ENCODE measurements around the gene PTPRK. TPM values are rescaled to one million over a fixed set of nuclear protein-coding genes. Genes with fewer than 3 reads are reported as not detected.

The PTPRK gene
- total and polyA plus RNA-seq, 2 of the 13 experiments (the other 11 are each of a cell fraction or from before 2014, with no cell fraction given), result 43.6 to 98.3 TPM

DNA sequence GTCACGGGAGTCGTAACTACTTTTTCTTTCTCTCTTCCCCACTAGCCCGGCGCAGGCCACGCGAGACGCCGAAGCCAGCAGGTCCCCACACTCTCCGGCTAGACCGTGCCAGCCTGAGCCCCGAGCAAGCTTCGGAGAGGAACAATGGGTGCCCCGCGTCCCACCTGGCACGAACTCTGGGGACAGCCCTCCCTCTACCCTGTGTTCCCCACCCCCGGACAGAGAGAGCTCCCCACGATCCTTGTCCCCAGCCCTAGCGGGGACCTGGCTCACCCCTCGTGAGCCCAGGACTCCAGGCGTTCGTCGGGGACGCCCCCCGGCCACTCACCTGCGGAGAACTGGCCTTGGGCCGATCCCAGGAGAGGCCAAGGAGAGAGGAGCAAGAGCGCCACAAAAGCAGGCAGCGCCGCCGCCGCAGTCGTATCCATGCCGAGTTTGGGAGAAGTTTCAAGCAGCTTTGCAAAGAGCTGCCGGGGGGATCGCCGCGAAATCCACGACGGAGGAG, 416 bp downstream of the PTPRK start (continued):
- TF ChIP-seq PAF1 (CRISPR knock-in tag; IDR thresholded peaks at IDR 0.05) (no peak), LCORL (IDR thresholded peaks at IDR 0.05) (no peak), LCORL (CRISPR knock-in tag; IDR thresholded peaks at IDR 0.05) (0 out of 2 replicates have a peak, but pooled peaks have one; percentile 24), ZNF646 (CRISPR knock-in tag; IDR thresholded peaks at IDR 0.05) (0 out of 2 replicates have a peak, but pooled peaks have one; percentile 13), HOXA9 (CRISPR knock-in tag; IDR thresholded peaks at IDR 0.05; ENCODE audit: borderline replicate concordance) (no peak), IRF1 (CRISPR knock-in tag; IDR thresholded peaks at IDR 0.05; ENCODE audit: low read depth) (no peak), MED13 (CRISPR knock-in tag; IDR thresholded peaks at IDR 0.05) (no peak), ZNF615 (CRISPR knock-in tag; IDR thresholded peaks at IDR 0.05; ENCODE audit: borderline replicate concordance) (no peak), ZNF629 (CRISPR knock-in tag; conservative IDR thresholded peaks at IDR 0.05) (no peak; the same call in 1 of the 2 replicates), FLYWCH1 (CRISPR knock-in tag; IDR thresholded peaks at IDR 0.05) (no peak), MLLT10 (CRISPR knock-in tag; IDR thresholded peaks at IDR 0.05) (0 out of 2 replicates have a peak, but pooled peaks have one; percentile 19), ZNF274 (CRISPR knock-in tag; IDR thresholded peaks at IDR 0.05) (peak; percentile 84; the same call in 1 of the 2 replicates), ZNF225 (CRISPR knock-in tag; IDR thresholded peaks at IDR 0.05) (no peak)
- TF ChIP-seq, protein P1, sequence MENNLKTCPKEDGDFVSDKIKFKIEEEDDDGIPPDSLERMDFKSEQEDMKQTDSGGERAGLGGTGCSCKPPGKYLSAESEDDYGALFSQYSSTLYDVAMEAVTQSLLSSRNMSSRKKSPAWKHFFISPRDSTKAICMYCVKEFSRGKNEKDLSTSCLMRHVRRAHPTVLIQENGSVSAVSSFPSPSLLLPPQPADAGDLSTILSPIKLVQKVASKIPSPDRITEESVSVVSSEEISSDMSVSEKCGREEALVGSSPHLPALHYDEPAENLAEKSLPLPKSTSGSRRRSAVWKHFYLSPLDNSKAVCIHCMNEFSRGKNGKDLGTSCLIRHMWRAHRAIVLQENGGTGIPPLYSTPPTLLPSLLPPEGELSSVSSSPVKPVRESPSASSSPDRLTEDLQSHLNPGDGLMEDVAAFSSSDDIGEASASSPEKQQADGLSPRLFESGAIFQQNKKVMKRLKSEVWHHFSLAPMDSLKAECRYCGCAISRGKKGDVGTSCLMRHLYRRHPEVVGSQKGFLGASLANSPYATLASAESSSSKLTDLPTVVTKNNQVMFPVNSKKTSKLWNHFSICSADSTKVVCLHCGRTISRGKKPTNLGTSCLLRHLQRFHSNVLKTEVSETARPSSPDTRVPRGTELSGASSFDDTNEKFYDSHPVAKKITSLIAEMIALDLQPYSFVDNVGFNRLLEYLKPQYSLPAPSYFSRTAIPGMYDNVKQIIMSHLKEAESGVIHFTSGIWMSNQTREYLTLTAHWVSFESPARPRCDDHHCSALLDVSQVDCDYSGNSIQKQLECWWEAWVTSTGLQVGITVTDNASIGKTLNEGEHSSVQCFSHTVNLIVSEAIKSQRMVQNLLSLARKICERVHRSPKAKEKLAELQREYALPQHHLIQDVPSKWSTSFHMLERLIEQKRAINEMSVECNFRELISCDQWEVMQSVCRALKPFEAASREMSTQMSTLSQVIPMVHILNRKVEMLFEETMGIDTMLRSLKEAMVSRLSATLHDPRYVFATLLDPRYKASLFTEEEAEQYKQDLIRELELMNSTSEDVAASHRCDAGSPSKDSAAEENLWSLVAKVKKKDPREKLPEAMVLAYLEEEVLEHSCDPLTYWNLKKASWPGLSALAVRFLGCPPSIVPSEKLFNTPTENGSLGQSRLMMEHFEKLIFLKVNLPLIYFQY (CRISPR knock-in tag; IDR thresholded peaks at IDR 0.05; ENCODE audit: borderline replicate concordance), result no peak
- TF ChIP-seq, protein P2, sequence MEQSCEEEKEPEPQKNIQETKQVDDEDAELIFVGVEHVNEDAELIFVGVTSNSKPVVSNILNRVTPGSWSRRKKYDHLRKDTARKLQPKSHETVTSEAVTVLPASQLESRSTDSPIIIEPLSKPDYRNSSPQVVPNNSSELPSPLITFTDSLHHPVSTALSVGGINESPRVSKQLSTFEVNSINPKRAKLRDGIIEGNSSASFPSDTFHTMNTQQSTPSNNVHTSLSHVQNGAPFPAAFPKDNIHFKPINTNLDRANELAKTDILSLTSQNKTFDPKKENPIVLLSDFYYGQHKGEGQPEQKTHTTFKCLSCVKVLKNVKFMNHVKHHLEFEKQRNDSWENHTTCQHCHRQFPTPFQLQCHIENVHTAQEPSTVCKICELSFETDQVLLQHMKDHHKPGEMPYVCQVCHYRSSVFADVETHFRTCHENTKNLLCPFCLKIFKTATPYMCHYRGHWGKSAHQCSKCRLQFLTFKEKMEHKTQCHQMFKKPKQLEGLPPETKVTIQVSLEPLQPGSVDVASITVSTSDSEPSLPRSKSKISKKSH (CRISPR knock-in tag; IDR thresholded peaks at IDR 0.05; ENCODE audit: borderline replicate concordance), result no peak

Data from HepG2 (cell line).